A549 (cell line): ENCODE results near the gene EXOC3. TPM values are rescaled to one million over a fixed set of nuclear protein-coding genes. Genes with fewer than 3 reads are reported as not detected.

Experiments
- ATAC-seq, 2 experiments: fragments of 200-7000 bp in 1 of 2; fragments of >200 bp in 1 of 2; cut with Nextera tagmentation in 1 of 2; cut with Tn5 transposase in 1 of 2; 3 replicates each; pipeline versions ENCODE4 v1.8.0 to v1.9.1; 2018 to 2020; ENCODE audit warnings: mild to moderate bottlenecking in 1 of 2, moderate library complexity in 1 of 2
- CTCF ChIA-PET: fragments of 300-600 bp; sonication (Branson Sonifier 250); formaldehyde crosslinking; extraction: SDS; loops from one replicate; lab custom pipeline; 2021; ENCODE audit warnings: antibody characterized with exemption, inconsistent platforms; lab: Yijun Ruan, JAX
- POLR2A ChIA-PET: fragments of 350-600 bp; formaldehyde crosslinking; extraction: SDS; loops from one replicate; lab custom pipeline; 2021; ENCODE audit warnings: antibody characterized with exemption, inconsistent platforms; lab: Yijun Ruan, JAX
- DNase-seq, 2 experiments: peaks; one replicate each; pipeline versions ENCODE4 v3.0.0 to v3.0.0-alpha.2; 2011 to 2016; ENCODE audit warnings: low read depth in 1 of 2, low spot score in 1 of 2
- FAIRE-seq: peaks from 2 replicates; lab custom pipeline; 2011; peaks lifted over from hg19 to GRCh38; lab: Jason Lieb, UNC
- H3K27ac ChIP-seq, 2 experiments: fragments of >200 bp; sonication (Bioruptor Twin); formaldehyde crosslinking; 3 replicates each; pipeline ENCODE4 v1.5.1; 2016 to 2017
- H3K4me1 ChIP-seq: fragments of >200 bp; sonication (Bioruptor Twin); formaldehyde crosslinking; 3 replicates; pipeline ENCODE4 v1.6.1; 2016
- H3K4me2 ChIP-seq: fragments of >200 bp; sonication (Bioruptor Twin); formaldehyde crosslinking; 3 replicates; pipeline ENCODE4 v1.6.1; 2016
- H3K4me3 ChIP-seq: fragments of >200 bp; sonication (Bioruptor Twin); formaldehyde crosslinking; 3 replicates; pipeline ENCODE4 v1.5.1; 2016
- H3K9me3 ChIP-seq: fragments of >200 bp; sonication (Bioruptor Twin); formaldehyde crosslinking; 3 replicates; pipeline ENCODE4 v1.6.1; 2016
- CBX2 ChIP-seq: fragments of 200-600 bp; sonication (generic); IDR thresholded peaks from 2 replicates; pipeline ENCODE4 v1.6.1; 2016; ENCODE audit warnings: low read depth, mild to moderate bottlenecking, borderline replicate concordance
- CEBPB ChIP-seq, 2 experiments: fragments of >200 bp in 1 of 2; sonication (Bioruptor Twin) in 1 of 2; formaldehyde crosslinking in 1 of 2; IDR thresholded peaks; 2 replicates each; pipeline ENCODE4 v1.6.1; 2012 to 2016
- CHD2 ChIP-seq: fragments of 150-350 bp; IDR thresholded peaks from 2 replicates; pipeline ENCODE4 v1.6.1; 2014; ENCODE audit warnings: low read length; ENCODE audit not compliant: partially characterized antibody
- CHD4 ChIP-seq: fragments of 200-600 bp; sonication (generic); IDR thresholded peaks from 2 replicates; pipeline ENCODE4 v1.6.1; 2016; ENCODE audit warnings: antibody characterized with exemption, mild to moderate bottlenecking, borderline replicate concordance
- EHF ChIP-seq: fragments of 250-450 bp; sonication (Bioruptor Pico); IDR thresholded peaks from 2 replicates; pipeline ENCODE4 v1.5.0; 2020; ENCODE audit warnings: mild to moderate bottlenecking
- ELK1 ChIP-seq: fragments of 150-350 bp; IDR thresholded peaks from 2 replicates; pipeline ENCODE4 v1.6.1; 2014; ENCODE audit warnings: low read depth, mild to moderate bottlenecking, low read length
- EP300 ChIP-seq, 2 experiments: fragments of >200 bp; sonication (Bioruptor Twin); formaldehyde crosslinking; IDR thresholded peaks; 2 replicates in 1 of 2; 3 replicates in 1 of 2; pipeline ENCODE4 v1.6.1; 2016 to 2017
- FOXS1 ChIP-seq: fragments of 250-450 bp; sonication (Bioruptor Pico); IDR thresholded peaks from 2 replicates; pipeline ENCODE4 v1.5.0; 2020; ENCODE audit warnings: mild to moderate bottlenecking, moderate library complexity
- HDAC2 ChIP-seq: fragments of 200-600 bp; sonication (generic); IDR thresholded peaks from 2 replicates; pipeline ENCODE4 v1.6.1; 2016
- HEYL ChIP-seq: fragments of 250-450 bp; sonication (Bioruptor Pico); IDR thresholded peaks from 2 replicates; pipeline ENCODE4 v1.8.0; 2021; ENCODE audit warnings: mild to moderate bottlenecking, moderate library complexity
- HOXA7 ChIP-seq: fragments of 250-450 bp; sonication (Bioruptor Pico); IDR thresholded peaks from 2 replicates; pipeline ENCODE4 v1.5.0; 2020; ENCODE audit warnings: mild to moderate bottlenecking, moderate library complexity
- HOXB13 ChIP-seq: fragments of 250-450 bp; sonication (Bioruptor Pico); IDR thresholded peaks from 2 replicates; pipeline ENCODE4 v1.5.0; 2020; ENCODE audit warnings: low read depth, mild to moderate bottlenecking, moderate library complexity
- JUN ChIP-seq, 2 experiments: fragments of >200 bp; sonication (Bioruptor Twin); formaldehyde crosslinking; IDR thresholded peaks; 2 replicates in 1 of 2; 3 replicates in 1 of 2; pipeline ENCODE4 v1.6.1; 2016 to 2017
- JUNB ChIP-seq: fragments of >200 bp; sonication (Bioruptor Twin); formaldehyde crosslinking; IDR thresholded peaks from 2 replicates; pipeline ENCODE4 v1.6.1; 2016
- KDM1A ChIP-seq: fragments of 200-600 bp; sonication (generic); IDR thresholded peaks from 2 replicates; pipeline ENCODE4 v1.6.1; 2016; ENCODE audit warnings: low read depth, mild to moderate bottlenecking
- KDM5A ChIP-seq: fragments of 200-600 bp; sonication (generic); IDR thresholded peaks from 2 replicates; pipeline ENCODE4 v1.6.1; 2016; ENCODE audit warnings: antibody characterized with exemption, mild to moderate bottlenecking
- MAFK ChIP-seq: fragments of 450-650 bp; IDR thresholded peaks from 2 replicates; pipeline ENCODE4 v1.6.1; 2014; ENCODE audit not compliant: partially characterized antibody
- MAZ ChIP-seq: fragments of 150-350 bp; IDR thresholded peaks from 2 replicates; pipeline ENCODE4 v1.6.1; 2014; ENCODE audit warnings: antibody characterized with exemption, low read depth, low read length, borderline replicate concordance
- NFE2L2 ChIP-seq: fragments of 150-350 bp; conservative IDR thresholded peaks from 2 replicates; pipeline ENCODE4 v1.6.1; 2014; ENCODE audit warnings: low read length
- NPAS2 ChIP-seq: fragments of 250-450 bp; sonication (Bioruptor Pico); IDR thresholded peaks from 2 replicates; pipeline ENCODE4 v1.8.0; 2022; ENCODE audit warnings: mild to moderate bottlenecking, moderate library complexity, borderline replicate concordance
- NR3C1 ChIP-seq: fragments of >200 bp; sonication (Bioruptor Twin); formaldehyde crosslinking; IDR thresholded peaks from 3 replicates; pipeline ENCODE4 v1.6.1; 2017
- PBX3 ChIP-seq: IDR thresholded peaks from 2 replicates; pipeline ENCODE4 v1.6.1; 2012
- POLR2AphosphoS2 ChIP-seq: conservative IDR thresholded peaks from 2 replicates; pipeline ENCODE4 v1.6.1; 2012; ENCODE audit warnings: low read length, improper control_type of control experiment, inconsistent platforms
- RFX5 ChIP-seq: fragments of 450-650 bp; IDR thresholded peaks from 2 replicates; pipeline ENCODE4 v1.7.1; 2014; ENCODE audit warnings: antibody characterized with exemption, mild to moderate bottlenecking, moderate library complexity
- SMC3 ChIP-seq: fragments of >200 bp; sonication (Bioruptor Twin); formaldehyde crosslinking; IDR thresholded peaks from 3 replicates; pipeline ENCODE4 v1.6.1; 2018; ENCODE audit warnings: inconsistent platforms
- TP53 ChIP-seq: fragments of 250-450 bp; sonication (Bioruptor Pico); IDR thresholded peaks from 2 replicates; pipeline ENCODE4 v1.5.0; 2021; ENCODE audit warnings: mild to moderate bottlenecking, moderate library complexity
- ZSCAN20 ChIP-seq: fragments of 250-450 bp; sonication (Bioruptor Pico); IDR thresholded peaks from 2 replicates; pipeline ENCODE4 v1.8.0; 2022; ENCODE audit warnings: mild to moderate bottlenecking, moderate library complexity
- WGBS: methylation state at CpG from one replicate; pipeline ENCODE4 v1.1.6; 2017; ENCODE audit errors: missing lambda C conversion rate; 5-methylcytosine and 5-hydroxymethylcytosine counted together
- polyA plus RNA-seq, 4 experiments: library from polyadenylated mRNA; depleted of rRNA in 3 of 4; stranded (reverse); fragments of >200 nt; fragmentation: RNase III in 1 of 4; extraction: RNeasy Plus Mini Kit Qiagen cat#74134 plus additional on column Dnase treatment in 1 of 4; gene quantifications; 2 replicates in 3 of 4; 3 replicates in 1 of 4; pipeline ENCODE4 v1.2.3, GENCODE V29; 2011 to 2017
- TF ChIP-seq, protein P1 (sequence below): fragments of 250-450 bp; sonication (Bioruptor Pico); IDR thresholded peaks from 2 replicates; pipeline ENCODE4 v1.5.0; 2020; ENCODE audit warnings: low read depth, mild to moderate bottlenecking, moderate library complexity
- TF ChIP-seq, protein P2 (sequence below): IDR thresholded peaks from 2 replicates; pipeline ENCODE4 v1.6.1; 2012
- TF ChIP-seq, protein P3 (sequence below): fragments of >200 bp; sonication (Bioruptor Twin); formaldehyde crosslinking; IDR thresholded peaks from 3 replicates; pipeline ENCODE4 v1.5.1; 2016
- TF ChIP-seq, protein P4 (sequence below): IDR thresholded peaks from 2 replicates; pipeline ENCODE4 v1.6.1; 2012; ENCODE audit warnings: low read depth, borderline replicate concordance

EXOC3 gene
- polyA plus RNA-seq, 2 of the 4 experiments (the other 2 are of a cell fraction): 20.0 to 33.6 TPM

DNA sequence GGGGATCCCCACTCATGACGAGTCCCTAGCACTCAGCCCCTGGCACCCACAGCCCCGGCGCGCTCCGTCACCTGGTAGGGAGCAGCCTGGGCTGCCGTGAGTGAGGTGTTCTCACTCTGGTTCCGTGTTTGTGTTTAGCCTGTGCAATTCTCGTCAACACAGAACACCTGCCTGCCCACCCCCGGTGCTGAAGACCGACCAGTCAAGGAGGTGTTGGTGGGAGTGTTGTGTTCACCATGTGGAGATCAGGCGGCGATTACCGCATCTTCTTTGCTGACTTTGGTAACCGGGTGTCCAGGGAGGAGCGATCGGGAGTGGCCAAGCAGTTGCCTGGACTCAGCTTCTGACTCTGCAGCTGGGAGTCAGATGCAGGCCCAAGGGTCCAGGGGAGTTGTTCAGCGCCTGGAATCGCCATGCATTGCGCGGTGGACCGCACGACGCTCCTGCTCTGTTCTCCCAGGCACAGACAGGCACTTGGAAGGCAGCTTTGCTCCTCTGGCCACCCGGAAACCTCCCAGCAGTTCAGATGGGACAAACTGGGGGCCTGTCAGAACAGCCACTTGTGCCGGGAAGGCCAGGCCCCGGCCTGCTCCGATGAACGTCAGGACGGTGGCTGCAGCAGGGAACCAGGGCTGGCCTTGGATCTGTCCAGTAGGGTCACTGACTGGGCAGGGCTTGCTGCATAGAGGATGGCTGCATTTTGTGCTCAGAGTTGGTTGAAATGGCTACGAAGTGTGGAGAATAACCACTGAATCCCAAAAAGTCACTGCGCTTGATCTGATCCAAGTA lies 28.2 kb downstream of the EXOC3 start:
- TF ChIP-seq JUN (IDR thresholded peaks at IDR 0.05) (no peak), EHF (no peak), CHD4 (no peak), NPAS2 (no peak), MAFK (no peak), HOXB13 (CRISPR knock-in tag) (no peak), HEYL (CRISPR knock-in tag) (no peak), KDM1A (no peak), NR3C1 (no peak), FOXS1 (no peak), JUNB (no peak), CEBPB (IDR thresholded peaks at IDR 0.05) (no peak), RFX5 (no peak)
- TF ChIP-seq, protein P1, sequence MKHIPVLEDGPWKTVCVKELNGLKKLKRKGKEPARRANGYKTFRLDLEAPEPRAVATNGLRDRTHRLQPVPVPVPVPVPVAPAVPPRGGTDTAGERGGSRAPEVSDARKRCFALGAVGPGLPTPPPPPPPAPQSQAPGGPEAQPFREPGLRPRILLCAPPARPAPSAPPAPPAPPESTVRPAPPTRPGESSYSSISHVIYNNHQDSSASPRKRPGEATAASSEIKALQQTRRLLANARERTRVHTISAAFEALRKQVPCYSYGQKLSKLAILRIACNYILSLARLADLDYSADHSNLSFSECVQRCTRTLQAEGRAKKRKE (CRISPR knock-in tag): no peak
- TF ChIP-seq, protein P2, sequence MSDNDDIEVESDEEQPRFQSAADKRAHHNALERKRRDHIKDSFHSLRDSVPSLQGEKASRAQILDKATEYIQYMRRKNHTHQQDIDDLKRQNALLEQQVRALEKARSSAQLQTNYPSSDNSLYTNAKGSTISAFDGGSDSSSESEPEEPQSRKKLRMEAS: no peak
- TF ChIP-seq, protein P3, sequence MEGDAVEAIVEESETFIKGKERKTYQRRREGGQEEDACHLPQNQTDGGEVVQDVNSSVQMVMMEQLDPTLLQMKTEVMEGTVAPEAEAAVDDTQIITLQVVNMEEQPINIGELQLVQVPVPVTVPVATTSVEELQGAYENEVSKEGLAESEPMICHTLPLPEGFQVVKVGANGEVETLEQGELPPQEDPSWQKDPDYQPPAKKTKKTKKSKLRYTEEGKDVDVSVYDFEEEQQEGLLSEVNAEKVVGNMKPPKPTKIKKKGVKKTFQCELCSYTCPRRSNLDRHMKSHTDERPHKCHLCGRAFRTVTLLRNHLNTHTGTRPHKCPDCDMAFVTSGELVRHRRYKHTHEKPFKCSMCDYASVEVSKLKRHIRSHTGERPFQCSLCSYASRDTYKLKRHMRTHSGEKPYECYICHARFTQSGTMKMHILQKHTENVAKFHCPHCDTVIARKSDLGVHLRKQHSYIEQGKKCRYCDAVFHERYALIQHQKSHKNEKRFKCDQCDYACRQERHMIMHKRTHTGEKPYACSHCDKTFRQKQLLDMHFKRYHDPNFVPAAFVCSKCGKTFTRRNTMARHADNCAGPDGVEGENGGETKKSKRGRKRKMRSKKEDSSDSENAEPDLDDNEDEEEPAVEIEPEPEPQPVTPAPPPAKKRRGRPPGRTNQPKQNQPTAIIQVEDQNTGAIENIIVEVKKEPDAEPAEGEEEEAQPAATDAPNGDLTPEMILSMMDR: no peak
- TF ChIP-seq, protein P4, sequence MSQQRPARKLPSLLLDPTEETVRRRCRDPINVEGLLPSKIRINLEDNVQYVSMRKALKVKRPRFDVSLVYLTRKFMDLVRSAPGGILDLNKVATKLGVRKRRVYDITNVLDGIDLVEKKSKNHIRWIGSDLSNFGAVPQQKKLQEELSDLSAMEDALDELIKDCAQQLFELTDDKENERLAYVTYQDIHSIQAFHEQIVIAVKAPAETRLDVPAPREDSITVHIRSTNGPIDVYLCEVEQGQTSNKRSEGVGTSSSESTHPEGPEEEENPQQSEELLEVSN: no peak
- H3K4me2 ChIP-seq: peak overlapping the region; percentile 96

DNA sequence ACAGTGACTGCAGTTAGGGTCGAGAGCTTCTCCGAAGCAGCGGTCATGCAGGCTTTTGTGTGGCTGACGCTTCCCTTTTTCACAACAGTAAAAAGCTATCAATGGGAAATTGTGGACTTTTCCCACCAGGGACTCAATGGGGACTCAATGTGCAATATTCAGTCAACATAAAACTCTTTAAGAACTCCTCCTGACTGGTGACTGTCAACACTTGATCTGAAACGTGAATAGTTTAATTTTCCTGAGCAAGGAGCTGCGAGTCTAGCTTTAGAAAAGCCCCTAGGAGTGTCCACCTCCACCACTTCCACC lies 28.7 kb downstream of the EXOC3 start:
- peak overlapping the region; percentile 74 for H3K4me3 ChIP-seq
- 84% methylated on average over 6 of the region's 6 CpGs for WGBS
- no peak for FAIRE-seq
- TF ChIP-seq SMC3 (no peak), EHF (no peak), TP53 (CRISPR knock-in tag) (no peak), ELK1 (no peak), ZSCAN20 (CRISPR knock-in tag) (no peak), POLR2AphosphoS2 (no peak), MAZ (no peak), NPAS2 (no peak), NR3C1 (no peak), PBX3 (no peak), KDM5A (no peak), HOXA7 (no peak), FOXS1 (no peak), NFE2L2 (no peak), CBX2 (no peak), CHD2 (no peak), HDAC2 (no peak), EP300 (IDR thresholded peaks at IDR 0.05) (no peak), HOXB13 (CRISPR knock-in tag) (no peak)
- TF ChIP-seq, protein P2: no peak
- DNase-seq: no peak
- H3K27ac ChIP-seq: peak overlapping the region; percentile 77 to 94; a peak in 5 of 6 replicates
- peak overlapping the region; percentile 96 for H3K4me2 ChIP-seq
- peaks cover 16% of the 10 kb centered on the region for H3K4me1 ChIP-seq
- ATAC-seq: no peak
- ChIA-PET CTCF (interaction anchor here (1.1 kb wide), 1 partner anchor 25 kb away, joined by 9 read pairs; no protein-coding TSS in a partner anchor), POLR2A (interaction anchor here (2.0 kb wide), 1 partner anchor 25 kb away, joined by 4 read pairs; no protein-coding TSS in a partner anchor)
- H3K9me3 ChIP-seq: no peaks in the 10 kb centered on the region

More for the DNA sequence above, 28.2 kb downstream of the EXOC3 start:
- Histone ChIP-seq H3K9me3 (no peaks in the 10 kb centered on the region), H3K4me1 (peaks cover 16% of the 10 kb centered on the region), H3K4me3 (peak overlapping the region; percentile 74; the same call in 1 of the 3 replicates), H3K27ac (no peak overlapping the region)
- POLR2A ChIA-PET: interaction anchor here (2.0 kb wide), 1 partner anchor 25 kb away, joined by 4 read pairs; no protein-coding TSS in a partner anchor
- DNase-seq (no peak), ATAC-seq (no peak), FAIRE-seq (no peak)
- WGBS: 94% methylated on average over 28 of the region's 31 CpGs
- CTCF ChIA-PET: interaction anchor here (1.1 to 2.0 kb wide), 2 partner anchors 24 kb away, joined by 6 to 9 read pairs; no protein-coding TSS in a partner anchor
